Measurements from ENCODE around the gene PPP1R9A.

PPP1R9A gene

DNA sequence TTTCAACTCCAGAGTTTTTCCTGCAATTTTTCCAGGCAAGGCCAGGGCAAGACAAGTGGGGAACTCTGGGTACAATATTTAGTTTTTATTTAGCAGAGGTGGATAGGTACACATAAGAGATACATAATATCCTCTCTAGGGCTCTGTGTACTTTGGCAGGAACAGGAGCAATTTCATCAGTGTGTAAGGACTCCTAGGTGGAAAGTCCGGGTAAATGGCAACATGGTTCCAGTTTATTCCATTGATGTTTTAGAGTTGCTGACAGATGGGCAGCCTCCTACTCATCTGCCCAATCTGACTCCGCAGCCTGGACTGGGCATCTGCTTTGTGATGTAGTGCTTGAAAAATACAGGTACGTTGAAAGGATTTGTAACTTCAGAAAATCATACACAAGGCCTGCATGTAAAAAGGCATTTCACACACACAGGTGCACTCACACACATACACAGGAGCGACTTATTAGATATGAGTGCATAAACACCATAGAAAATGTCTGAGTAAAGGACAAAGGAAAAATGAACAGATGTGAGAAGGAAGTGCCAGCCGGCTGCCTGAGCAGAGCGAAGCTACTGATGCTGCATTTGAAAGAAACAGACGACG is 411.2 kb downstream of the PPP1R9A start:
- no peak for DNase-seq (ENCODE audit: low read depth, low spot score)

DNA sequence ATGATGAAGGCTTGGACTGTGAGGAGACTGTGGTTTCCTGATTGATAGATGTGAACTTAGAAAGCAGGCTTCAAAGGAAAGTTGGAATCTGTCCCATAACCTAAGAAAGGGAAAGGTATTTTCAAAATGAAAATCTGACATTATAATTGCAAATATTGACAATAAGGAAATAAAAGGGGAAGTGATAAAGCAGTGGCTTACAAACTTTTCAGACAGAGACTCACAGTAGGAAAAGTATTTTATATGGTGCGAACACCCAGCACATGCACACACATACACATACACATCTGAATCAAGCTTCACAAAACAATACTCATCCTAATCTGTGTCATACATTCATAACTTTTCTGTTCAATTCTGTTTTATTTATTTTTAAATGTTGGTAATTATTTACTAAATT is 412.2 kb downstream of the PPP1R9A start:
- no peak for DNase-seq (ENCODE audit: low read depth, low spot score)

DNA sequence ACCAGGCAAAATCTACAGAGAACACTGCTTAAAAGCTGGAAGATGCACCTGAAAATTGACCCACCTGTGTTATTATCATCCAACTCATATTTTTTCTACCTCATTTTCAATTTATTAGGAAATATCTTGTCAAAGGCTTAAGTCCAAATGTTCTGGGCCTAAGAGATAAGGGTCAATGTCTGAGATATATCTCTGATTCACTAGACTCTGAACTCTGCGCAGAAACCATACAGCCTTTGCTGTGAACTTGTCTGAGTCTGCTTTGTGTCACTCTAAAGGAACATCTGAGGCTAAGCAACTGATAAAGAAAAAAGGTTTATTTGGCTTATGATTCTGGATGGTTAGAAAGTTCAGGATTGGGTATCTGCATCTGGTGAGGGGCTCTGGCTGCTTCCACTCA is 413.3 kb downstream of the PPP1R9A start:
- no peak for DNase-seq (ENCODE audit: low read depth, low spot score)

DNA sequence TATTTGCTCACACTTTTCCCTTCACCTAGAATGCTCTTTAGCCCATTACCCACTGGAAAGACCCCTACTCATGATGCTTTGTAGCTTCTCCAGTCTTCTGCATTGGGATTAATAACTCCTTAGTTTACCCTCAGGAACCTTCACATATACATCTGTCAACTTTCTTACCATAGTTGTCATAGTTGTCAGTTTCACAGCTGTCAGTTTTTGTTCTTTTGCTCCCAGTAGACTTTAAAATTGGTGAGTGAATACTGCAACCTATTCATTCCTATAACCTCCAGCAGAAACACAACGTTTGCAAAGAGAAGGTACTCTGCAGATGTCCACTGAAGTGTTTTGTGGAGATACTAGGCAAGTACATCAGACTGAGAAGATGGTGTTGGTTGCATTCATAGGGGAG is 414.3 kb downstream of the PPP1R9A start:
- no peak for DNase-seq (ENCODE audit: low read depth, low spot score)

DNA sequence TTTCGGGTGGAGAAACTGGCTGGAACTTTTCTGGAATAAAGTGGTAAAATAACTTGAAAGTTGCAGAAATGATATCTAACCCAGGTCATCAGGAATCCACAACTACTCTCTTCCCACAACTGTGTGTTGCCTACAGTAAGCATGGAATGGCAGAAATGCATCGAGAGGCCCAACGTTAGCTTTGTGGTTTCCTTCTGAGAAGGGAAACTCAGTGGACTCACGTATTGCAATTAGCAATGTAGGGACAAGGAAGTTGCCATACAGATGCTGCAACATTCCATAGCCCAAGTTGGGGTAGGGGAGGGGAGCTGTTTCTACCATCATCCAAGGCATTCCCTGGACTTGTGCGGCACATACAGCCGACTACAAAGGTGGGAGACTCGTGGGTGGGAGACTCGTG is 415.0 kb downstream of the PPP1R9A start:
- no peak for DNase-seq (ENCODE audit: low read depth, low spot score)

DNA sequence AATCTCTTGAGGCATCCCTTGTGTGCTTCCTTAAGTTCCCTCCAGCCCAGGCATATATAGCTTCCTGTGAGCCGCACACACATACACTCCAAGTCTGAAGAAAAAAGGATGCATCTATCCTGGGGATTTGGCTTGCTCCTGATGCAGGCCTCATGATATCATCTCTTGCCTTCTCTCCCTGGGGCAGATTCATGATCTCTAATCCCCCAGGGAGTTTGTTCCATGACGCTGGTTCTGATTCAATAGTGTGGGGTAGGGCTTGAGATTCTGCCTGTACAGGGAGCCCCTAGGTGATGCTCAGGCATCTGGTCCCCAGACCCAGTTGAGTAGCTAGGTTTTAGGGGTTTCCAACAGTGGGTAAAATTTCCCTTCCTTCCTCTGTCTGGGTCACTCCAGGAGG is 415.5 kb downstream of the PPP1R9A start:
- DNase-seq (ENCODE audit: low read depth, low spot score): no peak

DNA sequence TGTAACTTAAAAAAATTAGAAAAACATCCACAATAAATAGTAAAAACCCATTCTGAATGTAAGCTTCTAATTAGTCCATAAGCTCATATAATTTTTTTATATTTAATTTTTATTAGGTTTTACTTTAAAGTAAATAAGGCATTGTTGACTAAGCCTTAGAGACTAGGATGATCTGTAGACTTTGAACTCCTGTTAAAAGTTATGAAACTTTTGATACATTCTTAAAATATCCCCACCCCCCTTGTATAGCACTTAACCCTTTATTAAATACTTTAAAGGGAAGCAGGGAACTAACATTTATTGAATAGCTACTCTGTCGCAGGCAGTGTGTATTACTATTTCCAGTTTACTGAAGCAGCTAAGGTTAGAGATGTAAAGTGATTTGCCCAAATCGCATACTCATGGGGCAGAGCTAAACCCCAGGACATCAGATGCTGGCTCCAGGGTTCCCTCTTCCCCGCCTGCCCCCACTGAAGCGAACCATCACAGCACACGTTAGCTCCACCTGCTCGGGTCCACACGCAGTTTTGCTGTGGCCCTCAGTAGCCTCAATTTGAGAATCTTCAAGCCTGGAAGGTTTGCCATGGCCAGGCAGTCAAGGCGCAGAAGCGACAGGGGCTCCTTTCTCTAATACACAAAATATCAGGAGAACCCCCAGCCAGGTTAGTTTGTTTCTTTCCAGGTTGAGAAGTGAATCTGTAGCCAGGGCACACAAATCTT is 416.2 kb downstream of the PPP1R9A start:
- DNase-seq (ENCODE audit: low read depth, low spot score): no peak

DNA sequence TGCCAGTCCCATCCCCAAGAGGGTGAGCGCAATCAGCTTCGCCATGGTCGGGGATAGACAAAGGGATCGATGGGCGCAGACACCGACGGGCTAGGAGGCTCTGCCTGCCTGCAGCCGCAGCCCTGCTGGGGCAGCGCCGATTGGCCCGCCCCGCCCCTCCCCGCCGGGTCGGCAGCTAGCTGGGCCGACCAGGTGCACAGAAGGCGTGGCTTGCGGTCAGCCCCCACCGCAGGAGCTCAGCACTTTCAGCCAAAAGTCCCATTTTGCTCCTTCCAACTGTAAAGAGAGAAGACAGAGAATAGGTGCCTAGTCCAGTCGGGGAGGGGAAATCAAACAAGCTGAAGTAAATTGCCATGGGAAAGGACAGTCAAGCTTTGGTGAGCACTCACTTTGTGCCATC is 417.0 kb downstream of the PPP1R9A start, which contains the start of gene PON1:
PON1 (minus strand) TSS at position 102 of the 400 bp plus-strand sequence; CDS start at position 45, 57 bp downstream.
- peak; percentile 55 for DNase-seq (ENCODE audit: low read depth, low spot score)

DNA sequence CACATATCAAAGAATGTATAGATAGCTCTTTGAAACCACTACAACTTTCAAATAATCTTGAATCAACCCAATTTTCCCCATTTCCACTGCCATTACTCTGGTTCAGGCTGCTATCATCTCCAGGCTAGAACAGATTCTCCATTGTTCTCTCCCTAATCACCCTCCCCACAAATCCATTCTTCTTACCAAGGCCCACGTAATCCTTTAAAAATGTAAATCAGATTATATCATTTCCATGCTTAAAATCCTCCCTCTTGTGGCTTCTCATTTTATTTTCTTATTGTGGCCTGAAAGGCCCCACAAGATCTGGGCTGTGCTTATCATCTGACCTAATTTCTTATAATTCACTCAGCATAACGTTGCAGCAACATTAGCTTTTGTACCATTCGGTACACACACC is 420.0 kb downstream of the PPP1R9A start:
- DNase-seq (ENCODE audit: low read depth, low spot score): no peak

DNA sequence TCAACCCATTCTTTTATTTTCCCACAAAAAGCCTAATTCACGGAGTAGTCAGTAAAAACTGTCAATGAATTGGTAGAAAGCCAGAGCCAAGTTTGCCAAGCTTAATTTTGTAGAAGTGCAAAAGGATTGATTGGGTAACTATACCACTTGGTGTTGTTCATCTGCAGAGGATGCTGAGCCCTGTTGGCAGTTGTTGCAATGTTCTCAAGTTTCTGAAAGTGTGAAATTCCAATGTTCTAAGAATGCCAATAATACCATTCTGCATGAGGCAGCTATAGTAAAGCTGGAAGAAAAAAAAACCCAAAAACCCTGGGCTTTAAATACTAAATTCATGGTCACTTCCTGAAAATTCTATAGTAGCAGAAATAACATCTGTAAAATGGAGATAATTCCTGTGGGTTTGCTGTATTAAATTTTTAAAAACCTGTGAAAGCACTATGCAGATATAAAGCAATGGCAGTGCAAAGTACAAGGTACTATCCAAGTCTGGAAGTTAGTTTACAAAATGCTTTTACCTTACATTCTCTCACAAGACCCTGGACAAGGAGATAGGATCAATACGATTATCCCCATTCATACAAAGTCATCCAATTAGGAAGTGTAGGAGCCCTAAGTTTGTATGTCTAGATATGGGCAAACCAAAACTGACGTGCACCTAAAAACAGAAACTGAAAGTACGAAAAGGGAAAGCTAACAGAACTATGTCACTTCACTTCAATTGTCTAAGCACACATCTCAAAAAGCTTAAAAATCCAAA is 423.0 kb downstream of the PPP1R9A start:
- no peak for DNase-seq (ENCODE audit: low read depth, low spot score)

DNA sequence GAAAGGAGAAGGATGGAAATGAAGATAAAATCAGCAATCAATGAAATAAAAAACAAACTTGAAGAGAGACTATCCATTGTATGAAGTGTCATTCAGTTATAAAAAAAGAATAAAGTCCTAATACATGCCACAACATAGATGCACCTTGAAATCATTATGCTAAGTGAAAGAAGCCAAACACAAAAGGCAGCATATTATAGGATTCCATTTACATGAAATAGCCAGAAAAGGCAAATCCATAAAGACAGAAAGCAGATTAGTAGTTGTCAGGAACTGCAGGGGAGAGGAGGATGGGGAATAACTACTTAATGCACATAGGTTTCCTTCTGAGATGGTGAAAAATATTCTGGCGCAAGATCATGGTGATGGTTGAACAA is 423.6 kb downstream of the PPP1R9A start:
- no peak for DNase-seq (ENCODE audit: low read depth, low spot score)

DNA sequence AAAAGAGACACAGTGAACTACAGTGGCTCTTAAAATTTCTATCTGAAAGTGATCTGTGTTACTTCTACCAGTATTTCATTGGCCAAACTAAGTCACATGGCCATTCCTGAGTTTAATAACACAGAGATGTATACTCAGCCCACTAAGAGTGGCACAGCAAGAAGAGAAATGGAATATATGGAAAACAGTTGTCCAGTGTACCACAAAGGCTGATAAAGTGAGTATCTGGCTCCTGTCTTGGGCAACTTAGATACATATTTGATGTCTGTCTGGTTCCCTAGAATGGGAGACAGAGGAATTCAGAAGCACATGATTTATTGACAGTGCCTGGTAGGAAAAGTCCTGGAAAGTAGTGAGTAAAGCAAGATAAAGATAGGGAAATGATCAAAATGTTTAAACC is 427.1 kb downstream of the PPP1R9A start:
- no peak for DNase-seq (ENCODE audit: low read depth, low spot score)

DNA sequence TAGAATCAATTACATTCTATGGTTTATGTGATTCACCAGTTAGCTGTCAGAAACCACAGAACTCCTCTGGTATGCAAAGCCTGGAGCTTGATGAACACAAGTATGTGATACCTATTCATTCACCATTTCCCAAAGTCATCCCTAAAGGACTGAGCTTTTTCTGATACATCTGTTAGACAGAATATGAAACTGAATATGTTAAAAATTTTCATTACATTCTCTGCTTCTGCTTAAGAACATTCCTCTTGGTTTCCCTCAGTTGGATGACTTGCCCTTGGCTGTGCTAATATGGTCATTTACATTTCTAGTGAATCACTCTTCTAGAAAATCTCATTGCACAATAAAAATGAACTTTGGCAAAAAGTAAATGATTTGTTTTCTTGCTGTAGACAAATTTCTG is 427.7 kb downstream of the PPP1R9A start:
- no peak for DNase-seq (ENCODE audit: low read depth, low spot score)

DNA sequence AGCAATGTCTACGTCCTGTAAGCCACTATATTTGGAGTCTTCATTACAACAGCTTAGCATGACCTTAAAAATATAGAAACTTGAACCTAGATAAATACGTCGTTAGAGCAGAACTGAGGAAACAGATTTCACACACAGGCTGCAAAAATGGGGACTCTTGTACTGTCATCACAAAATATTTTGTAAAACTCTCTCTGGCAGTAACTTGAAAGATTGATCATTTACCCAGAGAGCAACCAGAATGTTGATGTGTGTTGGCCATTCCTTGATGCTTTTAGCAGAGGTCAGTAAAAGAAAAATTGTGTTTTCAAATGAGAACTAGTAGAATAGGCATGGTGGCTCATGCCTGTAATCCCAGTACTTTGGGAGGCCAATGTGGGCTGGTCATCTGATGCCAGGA is 431.4 kb downstream of the PPP1R9A start:
- no peak for DNase-seq (ENCODE audit: low read depth, low spot score)

DNA sequence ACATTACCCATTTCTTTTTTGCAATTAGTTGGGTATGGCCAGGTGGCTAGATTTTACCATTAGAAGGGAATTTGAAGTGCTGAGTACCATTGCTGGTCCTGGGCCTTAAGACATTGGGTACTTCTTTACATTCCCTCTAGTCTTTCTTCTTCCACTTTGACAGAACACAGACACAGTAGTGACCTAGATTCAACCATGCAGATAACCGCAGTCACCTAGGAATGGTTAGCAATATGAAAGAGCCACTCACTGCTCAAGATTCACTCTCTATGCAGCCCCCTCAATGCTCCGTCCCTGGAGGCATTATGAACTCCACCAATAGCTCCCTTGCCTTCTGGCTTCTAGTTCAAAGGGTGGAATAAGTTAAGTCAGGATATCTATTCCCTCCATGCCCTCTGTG is 433.1 kb downstream of the PPP1R9A start:
- DNase-seq (ENCODE audit: low read depth, low spot score): no peak

DNA sequence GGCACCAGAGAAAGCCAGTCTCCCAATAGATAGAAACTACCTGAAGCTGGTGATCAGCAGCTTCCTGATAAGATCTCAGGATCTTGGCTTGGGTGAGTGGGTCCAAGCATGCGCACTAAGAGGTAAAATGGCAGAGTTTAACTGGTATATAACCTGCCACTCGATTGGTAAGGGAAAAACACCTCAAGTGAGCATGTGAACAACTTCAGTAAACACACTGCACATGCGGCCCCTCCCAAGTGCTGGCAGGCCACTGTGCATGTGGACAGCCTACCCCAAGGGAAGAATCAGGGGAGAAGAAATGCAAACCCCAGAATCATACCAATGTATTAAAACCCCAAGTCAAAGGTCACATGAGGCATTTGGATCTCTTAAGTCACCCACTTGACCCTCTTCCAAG is 434.6 kb downstream of the PPP1R9A start:
- no peak for DNase-seq (ENCODE audit: low read depth, low spot score)

DNA sequence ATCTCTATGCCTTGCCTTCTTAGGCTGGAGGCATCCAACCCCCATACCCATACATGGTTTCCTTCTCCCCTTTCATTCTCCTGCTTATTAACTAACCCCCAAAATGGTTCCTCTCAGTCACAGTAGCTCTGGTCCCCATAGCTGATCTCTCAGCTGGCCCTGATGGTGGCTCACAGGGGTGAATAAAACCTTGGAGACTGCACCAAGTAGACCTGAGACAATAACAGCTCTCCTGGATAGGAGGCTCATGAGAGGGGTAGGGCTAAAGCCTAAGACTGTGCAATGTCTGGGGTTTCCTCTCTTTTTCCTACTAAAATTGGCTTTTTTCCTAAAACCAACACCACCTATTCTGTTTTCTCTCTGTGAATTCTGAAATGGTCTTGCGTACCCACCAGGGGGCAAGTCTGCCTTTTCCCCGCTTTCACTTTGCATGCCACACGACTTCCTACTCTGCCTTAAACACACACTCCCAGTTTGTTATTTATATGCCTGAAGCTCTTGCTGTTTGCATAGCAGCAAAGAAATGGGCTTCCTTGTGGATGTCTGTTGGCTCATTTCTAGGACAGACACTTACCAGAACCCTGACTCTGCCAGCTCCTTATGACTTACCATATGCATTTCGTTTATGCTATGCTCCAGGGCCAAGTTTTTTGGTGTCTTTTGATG is 435.4 kb downstream of the PPP1R9A start:
- DNase-seq (ENCODE audit: low read depth, low spot score): peak; percentile 65
